HCT116 (cell line): ENCODE measurements around the gene SLC28A2.

Source experiments
- CEBPB ChIP-seq: IDR thresholded peaks from 2 replicates; pipeline ENCODE4 v1.6.1; 2012; ENCODE audit warnings: low read depth
- EZH2 ChIP-seq: fragments of 200-600 bp; sonication (generic); IDR thresholded peaks from 2 replicates; pipeline ENCODE4 v1.6.1; 2017; ENCODE audit warnings: antibody characterized with exemption, mixed run types
- POLR2AphosphoS5 ChIP-seq: IDR thresholded peaks from 2 replicates; pipeline ENCODE4 v1.6.1; 2011; ENCODE audit warnings: mild to moderate bottlenecking, low read depth, low read length, moderate library complexity
- SIN3A ChIP-seq: IDR thresholded peaks from 2 replicates; pipeline ENCODE4 v1.6.1; 2012; ENCODE audit warnings: low read depth
- TF ChIP-seq, protein P1 (sequence below), 3 experiments: fragments of 200-600 bp in 1 of 3; sonication (generic) in 1 of 3; IDR thresholded peaks in 2 of 3; conservative IDR thresholded peaks in 1 of 3; 2 replicates each; pipeline ENCODE4 v1.5.1; 2012 to 2017; ENCODE audit warnings: low read depth in 2 of 3, low read length in 2 of 3, antibody characterized with exemption in 1 of 3, borderline replicate concordance in 1 of 3, control low read depth in 1 of 3, mild to moderate bottlenecking in 1 of 3, mixed read lengths in 1 of 3, mixed run types in 1 of 3, moderate library complexity in 1 of 3; ENCODE audit not compliant: insufficient read depth in 1 of 3

GRCh38 chr15:45306105-45306504 lies 54.1 kb downstream of the SLC28A2 start:
- TF ChIP-seq SIN3A (no peak), EZH2 (no peak), POLR2AphosphoS5 (no peak), CEBPB (no peak)
- TF ChIP-seq, protein P1, sequence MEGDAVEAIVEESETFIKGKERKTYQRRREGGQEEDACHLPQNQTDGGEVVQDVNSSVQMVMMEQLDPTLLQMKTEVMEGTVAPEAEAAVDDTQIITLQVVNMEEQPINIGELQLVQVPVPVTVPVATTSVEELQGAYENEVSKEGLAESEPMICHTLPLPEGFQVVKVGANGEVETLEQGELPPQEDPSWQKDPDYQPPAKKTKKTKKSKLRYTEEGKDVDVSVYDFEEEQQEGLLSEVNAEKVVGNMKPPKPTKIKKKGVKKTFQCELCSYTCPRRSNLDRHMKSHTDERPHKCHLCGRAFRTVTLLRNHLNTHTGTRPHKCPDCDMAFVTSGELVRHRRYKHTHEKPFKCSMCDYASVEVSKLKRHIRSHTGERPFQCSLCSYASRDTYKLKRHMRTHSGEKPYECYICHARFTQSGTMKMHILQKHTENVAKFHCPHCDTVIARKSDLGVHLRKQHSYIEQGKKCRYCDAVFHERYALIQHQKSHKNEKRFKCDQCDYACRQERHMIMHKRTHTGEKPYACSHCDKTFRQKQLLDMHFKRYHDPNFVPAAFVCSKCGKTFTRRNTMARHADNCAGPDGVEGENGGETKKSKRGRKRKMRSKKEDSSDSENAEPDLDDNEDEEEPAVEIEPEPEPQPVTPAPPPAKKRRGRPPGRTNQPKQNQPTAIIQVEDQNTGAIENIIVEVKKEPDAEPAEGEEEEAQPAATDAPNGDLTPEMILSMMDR (IDR thresholded peaks at IDR 0.05 in 2 of 3, conservative IDR thresholded peaks at IDR 0.05 in 1 of 3; ENCODE audit: borderline replicate concordance in 1 of 3, insufficient read depth in 1 of 3, low read depth in 2 of 3, low read length in 2 of 3) = no peak
